Mucosa of rectum (tissue), 2 donors: ENCODE measurements around the gene EDN1.

ENCODE experiments used
- H3K27ac ChIP-seq, 2 donors: one replicate each; pipeline ENCODE4 v1.7.0; 2013; ENCODE audit warnings: inconsistent platforms in 2 of 2, low read depth in 2 of 2, low read length in 2 of 2
- H3K27me3 ChIP-seq, 2 donors: one replicate each; pipeline ENCODE4 v1.7.0; 2013; ENCODE audit warnings: low read length in 2 of 2; ENCODE audit not compliant: control insufficient read depth in 2 of 2, insufficient read depth in 2 of 2
- H3K36me3 ChIP-seq, 2 donors: one replicate each; pipeline ENCODE4 v1.7.0; 2013; ENCODE audit warnings: low read length in 2 of 2; ENCODE audit not compliant: control insufficient read depth in 2 of 2, insufficient read depth in 2 of 2
- H3K4me1 ChIP-seq, 2 donors: one replicate each; pipeline ENCODE4 v1.7.0; 2013; ENCODE audit warnings: low read length in 2 of 2, mild to moderate bottlenecking in 1 of 2; ENCODE audit not compliant: control insufficient read depth in 2 of 2, insufficient read depth in 2 of 2
- H3K4me3 ChIP-seq, 2 donors: one replicate each; pipeline ENCODE4 v1.7.0; 2013; ENCODE audit warnings: low read length in 2 of 2
- H3K9ac ChIP-seq, 2 donors: one replicate each; pipeline ENCODE4 v1.7.0; 2013; ENCODE audit warnings: low read length in 2 of 2, low read depth in 1 of 2, mild to moderate bottlenecking in 1 of 2
- H3K9me3 ChIP-seq, 2 donors: one replicate each; pipeline ENCODE4 v1.7.0; 2013; ENCODE audit warnings: low read length in 2 of 2; ENCODE audit not compliant: control insufficient read depth in 2 of 2
- donor health status: healthy.
- donor health status: Normal muscosa, but diverticular disease.

The EDN1 gene

DNA sequence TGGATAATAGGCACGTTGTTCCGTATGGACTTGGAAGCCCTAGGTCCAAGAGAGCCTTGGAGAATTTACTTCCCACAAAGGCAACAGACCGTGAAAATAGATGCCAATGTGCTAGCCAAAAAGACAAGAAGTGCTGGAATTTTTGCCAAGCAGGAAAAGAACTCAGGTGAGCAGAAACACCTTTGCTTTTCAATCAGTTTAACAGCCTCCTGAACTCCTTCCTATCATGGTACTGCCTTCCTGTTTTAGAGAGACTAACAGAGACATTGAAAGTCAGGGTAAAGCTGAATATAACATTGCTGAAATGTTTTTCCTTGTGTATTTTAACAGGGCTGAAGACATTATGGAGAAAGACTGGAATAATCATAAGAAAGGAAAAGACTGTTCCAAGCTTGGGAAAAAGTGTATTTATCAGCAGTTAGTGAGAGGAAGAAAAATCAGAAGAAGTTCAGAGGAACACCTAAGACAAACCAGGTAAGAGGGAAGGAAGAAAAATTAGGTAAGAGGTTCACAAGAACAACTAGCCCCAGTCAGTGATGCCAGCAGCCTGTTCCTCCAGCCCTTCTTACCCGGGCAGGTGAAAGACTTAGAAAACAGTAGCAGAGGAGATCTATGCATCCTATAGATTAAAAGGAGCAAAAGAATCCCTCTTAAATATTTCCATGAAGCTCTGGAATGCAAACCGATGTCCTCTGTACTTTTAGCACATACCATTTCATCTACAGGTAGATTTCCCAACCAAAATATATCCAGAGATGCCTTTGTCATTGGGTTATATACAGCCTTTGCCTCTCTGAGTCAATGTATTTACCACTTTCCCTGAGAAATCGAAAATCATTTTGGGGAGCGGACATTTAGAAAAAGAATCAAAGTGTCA is 4.0 kb downstream of the EDN1 start:
- Histone ChIP-seq H3K9me3 (no peaks in the 10 kb centered on the region), H3K4me1 (peaks cover 13 to 15% of the 10 kb centered on the region in 2 donors), H3K36me3 (peaks cover 4 to 11% of the 10 kb centered on the region in 2 donors), H3K4me3 (no peak overlapping the region), H3K27me3 (peaks cover 0 to 5% of the 10 kb centered on the region in 2 donors), H3K9ac (no peak overlapping the region), H3K27ac (no peak overlapping the region)

- H3K9me3 ChIP-seq, result no peaks in the 10 kb centered on the region
- H3K27ac ChIP-seq, result peak overlapping the region; percentile 20 to 39
- H3K4me1 ChIP-seq, result peaks cover 11 to 13% of the 10 kb centered on the region in 2 donors
- peaks cover 4 to 11% of the 10 kb centered on the region in 2 donors for H3K36me3 ChIP-seq
- peaks cover 0 to 5% of the 10 kb centered on the region in 2 donors for H3K27me3 ChIP-seq
- no peak overlapping the region for H3K4me3 ChIP-seq
- H3K9ac ChIP-seq, result no peak overlapping the region
Measured at GRCh38 chr6:12294851-12295536, 4.8 kb downstream of the EDN1 start.

- Histone ChIP-seq H3K9me3 (no peaks in the 10 kb centered on the region), H3K4me1 (peaks cover 10 to 11% of the 10 kb centered on the region in 2 donors), H3K4me3 (no peak overlapping the region), H3K9ac (no peak overlapping the region), H3K27ac (peak overlapping the region in 1 of 2 donors; percentile 66), H3K36me3 (peaks cover 4 to 11% of the 10 kb centered on the region in 2 donors), H3K27me3 (peaks cover 0 to 2% of the 10 kb centered on the region in 2 donors)
Measured at GRCh38 chr6:12295558-12296254, 5.5 kb downstream of the EDN1 start.

- H3K9me3 ChIP-seq, result no peaks in the 10 kb centered on the region
- H3K36me3 ChIP-seq, result peaks cover 4 to 11% of the 10 kb centered on the region in 2 donors
- no peak overlapping the region for H3K9ac ChIP-seq
- H3K27me3 ChIP-seq, result peaks cover 0 to 2% of the 10 kb centered on the region in 2 donors
- peak overlapping the region in 1 of 2 donors; percentile 66 for H3K27ac ChIP-seq
- peaks cover 7 to 11% of the 10 kb centered on the region in 2 donors for H3K4me1 ChIP-seq
- no peak overlapping the region for H3K4me3 ChIP-seq
Measured at GRCh38 chr6:12296255-12296573, 6.1 kb downstream of the EDN1 start.

GRCh38 chr6:12296604-12297003 is 6.4 kb downstream of the EDN1 start:
- H3K4me3 ChIP-seq, result peak overlapping the region in 1 of 2 donors; percentile 9

DNA sequence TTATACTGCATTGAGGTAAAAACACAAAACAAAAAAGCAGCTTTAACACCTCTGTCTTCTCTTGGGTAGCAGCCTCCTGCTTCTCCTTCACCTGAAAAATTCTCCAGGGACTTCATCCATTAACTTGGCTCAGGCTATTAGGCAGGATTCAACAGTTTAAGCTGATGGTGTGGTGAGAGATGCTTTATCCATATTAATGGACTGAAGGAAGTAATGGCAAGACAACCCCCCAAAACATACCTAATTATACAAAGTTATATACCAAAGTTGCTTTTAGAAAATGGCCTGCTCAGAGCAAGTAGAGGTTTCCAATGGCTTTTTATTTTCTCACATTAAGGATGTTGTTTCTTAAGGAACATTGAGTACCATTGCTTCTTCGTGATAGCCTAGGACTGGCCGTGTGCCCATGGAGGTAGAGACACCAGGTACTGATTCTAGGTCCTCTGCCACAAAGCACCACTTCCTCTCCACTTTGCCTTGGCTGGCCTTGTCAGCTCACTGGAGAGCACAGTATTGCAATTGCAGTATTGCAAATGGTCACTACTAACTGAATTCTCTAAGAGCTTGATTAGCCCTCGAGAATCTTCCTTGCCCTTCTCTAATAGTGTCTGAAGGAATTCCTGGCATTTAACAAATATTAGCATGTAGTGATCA is 7.3 kb downstream of the EDN1 start:
- no peak overlapping the region for H3K4me3 ChIP-seq
- peaks cover 4 to 11% of the 10 kb centered on the region in 2 donors for H3K36me3 ChIP-seq
- peaks cover 2 to 6% of the 10 kb centered on the region in 2 donors for H3K4me1 ChIP-seq
- no peaks in the 10 kb centered on the region for H3K9me3 ChIP-seq
- H3K9ac ChIP-seq, result no peak overlapping the region
- H3K27me3 ChIP-seq, result no peaks in the 10 kb centered on the region
- H3K27ac ChIP-seq, result no peak overlapping the region

More at GRCh38 chr6:12296604-12297003, 6.4 kb downstream of the EDN1 start:
- peaks cover 4 to 11% of the 10 kb centered on the region in 2 donors for H3K36me3 ChIP-seq
- peaks cover 0 to 2% of the 10 kb centered on the region in 2 donors for H3K27me3 ChIP-seq
- H3K9me3 ChIP-seq, result no peaks in the 10 kb centered on the region
- H3K27ac ChIP-seq, result peak overlapping the region in 1 of 2 donors; percentile 28
- no peak overlapping the region for H3K9ac ChIP-seq
- peaks cover 7 to 11% of the 10 kb centered on the region in 2 donors for H3K4me1 ChIP-seq

DNA sequence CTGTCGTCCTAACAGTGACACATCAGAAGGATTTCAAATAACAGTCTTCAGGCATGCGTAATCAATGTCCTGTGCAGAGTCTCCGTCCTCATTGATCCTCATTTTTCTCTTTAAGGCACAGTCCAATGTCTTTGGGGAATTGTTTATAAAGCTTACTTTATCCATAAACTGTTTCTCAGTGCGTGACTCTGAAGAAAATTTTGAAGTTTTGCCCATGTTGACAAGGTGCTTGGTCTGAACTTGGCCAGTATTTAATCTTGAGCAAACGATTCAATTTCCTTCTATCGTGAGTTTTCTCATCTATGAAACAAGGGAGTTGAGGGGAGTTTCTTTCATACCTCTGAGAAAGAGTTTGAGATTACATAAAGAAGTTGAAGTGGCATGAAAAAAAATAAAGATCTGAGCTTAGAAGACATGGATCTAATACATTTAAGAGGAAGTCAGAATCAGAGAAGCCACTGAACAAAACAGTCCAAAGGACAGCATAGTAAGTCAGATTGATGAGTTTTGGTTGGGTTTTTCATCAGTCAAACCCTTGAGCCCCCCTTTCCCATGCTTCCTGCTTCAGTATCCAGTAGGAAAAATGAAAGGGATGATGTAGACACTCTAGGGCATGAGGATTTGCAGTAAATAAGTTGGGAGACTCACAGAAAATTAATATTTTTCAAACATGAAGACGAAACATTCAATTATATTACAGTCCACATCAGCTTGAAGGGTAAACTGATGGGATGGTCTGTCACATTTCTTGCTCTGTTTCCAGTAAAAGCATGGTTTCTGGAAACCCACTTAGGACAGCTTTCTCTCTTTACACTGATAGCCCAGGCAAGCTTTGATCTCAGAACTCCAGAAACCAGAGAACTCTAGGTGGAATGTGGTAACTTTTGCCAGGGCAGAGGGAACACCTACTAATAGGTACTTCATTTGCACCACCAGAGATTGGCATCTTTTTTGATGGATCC is 8.1 kb downstream of the EDN1 start:
- no peak overlapping the region for H3K27ac ChIP-seq
- H3K9me3 ChIP-seq, result no peaks in the 10 kb centered on the region
- H3K36me3 ChIP-seq, result peaks cover 4 to 11% of the 10 kb centered on the region in 2 donors
- peaks cover 0 to 4% of the 10 kb centered on the region in 2 donors for H3K4me1 ChIP-seq
- no peak overlapping the region for H3K4me3 ChIP-seq
- H3K9ac ChIP-seq, result no peak overlapping the region
- no peaks in the 10 kb centered on the region for H3K27me3 ChIP-seq

GRCh38 chr6:12298995-12299394 is 8.8 kb downstream of the EDN1 start:
- H3K36me3 ChIP-seq, result peaks cover 2 to 11% of the 10 kb centered on the region in 2 donors
- no peak overlapping the region for H3K9ac ChIP-seq
- H3K27ac ChIP-seq, result no peak overlapping the region
- H3K4me3 ChIP-seq, result no peak overlapping the region
- H3K9me3 ChIP-seq, result no peaks in the 10 kb centered on the region
- peaks cover 0 to 4% of the 10 kb centered on the region in 2 donors for H3K4me1 ChIP-seq
- H3K27me3 ChIP-seq, result no peaks in the 10 kb centered on the region

GRCh38 chr6:12301018-12301417 is 10.9 kb downstream of the EDN1 start:
- Histone ChIP-seq H3K4me3 (no peak overlapping the region), H3K27me3 (no peaks in the 10 kb centered on the region), H3K9me3 (no peaks in the 10 kb centered on the region), H3K9ac (no peak overlapping the region), H3K36me3 (peaks cover 0 to 5% of the 10 kb centered on the region in 2 donors), H3K27ac (no peak overlapping the region), H3K4me1 (peaks cover 0 to 1% of the 10 kb centered on the region in 2 donors)
